Peyer's patch (tissue), 4 donors: Measurements from ENCODE around the gene AFG3L2. TPM values are rescaled to one million over a fixed set of nuclear protein-coding genes. Genes with fewer than 3 reads are reported as not detected.

Source experiments
- DNase-seq, 3 donors: peaks; one replicate each; pipeline ENCODE4 v3.0.0-alpha.2; 2017 to 2019
- H3K27ac ChIP-seq, 4 donors: fragments of 200-600 bp; sonication (generic); one replicate each; pipeline ENCODE4 v1.5.1; 2016 to 2019
- H3K27me3 ChIP-seq, 2 donors: fragments of 200-600 bp; sonication (generic); one replicate each; pipeline ENCODE4 v1.5.1; 2019
- H3K36me3 ChIP-seq, 3 donors: fragments of 200-600 bp; sonication (generic); one replicate each; pipeline ENCODE4 v1.5.1; 2016 to 2019
- H3K4me1 ChIP-seq, 4 donors: fragments of 200-600 bp; sonication (generic); one replicate each; pipeline ENCODE4 v1.5.1; 2016 to 2019
- H3K4me3 ChIP-seq, 4 donors: fragments of 200-600 bp; sonication (generic); 1 replicate in 3 of 4; 2 replicates in 1 of 4; pipeline ENCODE4 v1.5.1; 2016 to 2019; ENCODE audit warnings: mild to moderate bottlenecking in 1 of 4
- H3K9me3 ChIP-seq, 4 donors: fragments of 200-600 bp; sonication (generic); one replicate each; pipeline ENCODE4 v1.5.1; 2016 to 2019; ENCODE audit warnings: mild to moderate bottlenecking in 1 of 4
- POLR2A ChIP-seq, 2 donors: fragments of 450-650 bp; IDR thresholded peaks; one replicate each; pipeline ENCODE4 v1.5.1; 2017; ENCODE audit warnings: antibody characterized with exemption in 2 of 2, mild to moderate bottlenecking in 2 of 2, moderate library complexity in 2 of 2
- total RNA-seq, 4 donors: library from RNA; depleted of rRNA; stranded (reverse); fragments of >200 nt; gene quantifications; one replicate each; pipeline ENCODE4 v1.1.0, GENCODE V29; 2016
- TF ChIP-seq, protein P1 (sequence below), 6 experiments: fragments of 450-650 bp in 4 of 6; fragments of 200-600 bp in 2 of 6; sonication (generic) in 1 of 6; IDR thresholded peaks; one replicate each; pipeline ENCODE4 v1.5.1; 2017 to 2019; ENCODE audit warnings: antibody characterized with exemption in 6 of 6, mild to moderate bottlenecking in 3 of 6, moderate library complexity in 1 of 6

The AFG3L2 gene
- total RNA-seq, 4 donors from 2014 or later, result 47.9 to 111 (median 94.8) TPM

DNA sequence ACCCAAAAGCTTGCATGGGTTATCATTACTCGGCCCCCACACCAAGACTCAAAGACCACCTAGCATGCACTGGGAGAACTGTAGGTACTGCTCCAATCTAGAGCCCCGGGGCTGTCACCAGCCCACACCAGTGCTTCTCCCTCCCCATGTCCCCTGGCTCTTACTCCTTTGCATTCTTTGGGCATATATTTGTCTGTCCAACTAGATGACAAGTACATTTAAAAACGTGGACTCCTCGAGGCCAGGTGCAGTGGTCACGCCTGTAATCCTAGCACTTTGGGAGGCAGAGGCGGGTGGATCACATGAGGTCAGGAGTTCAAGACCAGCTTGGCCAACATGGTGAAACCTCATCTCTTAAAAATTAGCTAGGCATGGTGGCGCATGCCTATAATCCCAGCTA, 7.8 kb downstream of the AFG3L2 start:
- H3K9me3 ChIP-seq, result no peaks in the 10 kb centered on the region
- peaks cover 0 to 46% (median 0%) of the 10 kb centered on the region in 4 donors for H3K4me1 ChIP-seq
- H3K27ac ChIP-seq, result no peak overlapping the region
- no peak overlapping the region for H3K4me3 ChIP-seq
- no peak for DNase-seq
- no peaks in the 10 kb centered on the region for H3K27me3 ChIP-seq
- no peak for TF ChIP-seq POLR2A (IDR thresholded peaks at IDR 0.05)
- TF ChIP-seq, protein P1, sequence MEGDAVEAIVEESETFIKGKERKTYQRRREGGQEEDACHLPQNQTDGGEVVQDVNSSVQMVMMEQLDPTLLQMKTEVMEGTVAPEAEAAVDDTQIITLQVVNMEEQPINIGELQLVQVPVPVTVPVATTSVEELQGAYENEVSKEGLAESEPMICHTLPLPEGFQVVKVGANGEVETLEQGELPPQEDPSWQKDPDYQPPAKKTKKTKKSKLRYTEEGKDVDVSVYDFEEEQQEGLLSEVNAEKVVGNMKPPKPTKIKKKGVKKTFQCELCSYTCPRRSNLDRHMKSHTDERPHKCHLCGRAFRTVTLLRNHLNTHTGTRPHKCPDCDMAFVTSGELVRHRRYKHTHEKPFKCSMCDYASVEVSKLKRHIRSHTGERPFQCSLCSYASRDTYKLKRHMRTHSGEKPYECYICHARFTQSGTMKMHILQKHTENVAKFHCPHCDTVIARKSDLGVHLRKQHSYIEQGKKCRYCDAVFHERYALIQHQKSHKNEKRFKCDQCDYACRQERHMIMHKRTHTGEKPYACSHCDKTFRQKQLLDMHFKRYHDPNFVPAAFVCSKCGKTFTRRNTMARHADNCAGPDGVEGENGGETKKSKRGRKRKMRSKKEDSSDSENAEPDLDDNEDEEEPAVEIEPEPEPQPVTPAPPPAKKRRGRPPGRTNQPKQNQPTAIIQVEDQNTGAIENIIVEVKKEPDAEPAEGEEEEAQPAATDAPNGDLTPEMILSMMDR (IDR thresholded peaks at IDR 0.05), result no peak
- peaks cover 0 to 48% (median 2%) of the 10 kb centered on the region in 3 donors for H3K36me3 ChIP-seq

DNA sequence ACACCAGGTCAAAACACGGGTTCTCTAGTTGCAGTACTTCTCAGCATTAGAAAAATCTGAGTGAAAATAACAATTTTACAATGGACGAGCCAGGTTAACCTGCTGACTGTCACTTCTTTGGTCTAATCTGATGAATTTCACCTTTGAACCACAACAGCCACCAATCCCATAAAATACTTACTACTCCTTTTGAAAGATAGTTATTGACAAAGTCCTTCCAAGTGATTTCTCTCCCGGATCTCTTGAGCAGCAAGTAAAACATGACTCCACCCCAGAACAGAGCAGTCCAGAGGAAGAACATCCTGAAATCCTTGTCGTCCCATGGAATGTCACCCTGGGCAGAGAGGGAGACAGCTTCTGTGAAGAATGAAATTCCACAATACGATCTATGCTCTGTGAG, 10.2 kb downstream of the AFG3L2 start:
- Histone ChIP-seq H3K27ac (peak overlapping the region in 2 of 4 donors; percentile 64 to 72), H3K36me3 (peaks cover 0 to 71% (median 2%) of the 10 kb centered on the region in 3 donors), H3K9me3 (no peaks in the 10 kb centered on the region), H3K4me1 (peaks cover 0 to 25% (median 0%) of the 10 kb centered on the region in 4 donors), H3K27me3 (no peaks in the 10 kb centered on the region), H3K4me3 (no peak overlapping the region)
- DNase-seq, result peak in 1 of 3 donors; percentile 42
- TF ChIP-seq, protein P1 (IDR thresholded peaks at IDR 0.05), result no peak
- no peak for TF ChIP-seq POLR2A (IDR thresholded peaks at IDR 0.05)

DNA sequence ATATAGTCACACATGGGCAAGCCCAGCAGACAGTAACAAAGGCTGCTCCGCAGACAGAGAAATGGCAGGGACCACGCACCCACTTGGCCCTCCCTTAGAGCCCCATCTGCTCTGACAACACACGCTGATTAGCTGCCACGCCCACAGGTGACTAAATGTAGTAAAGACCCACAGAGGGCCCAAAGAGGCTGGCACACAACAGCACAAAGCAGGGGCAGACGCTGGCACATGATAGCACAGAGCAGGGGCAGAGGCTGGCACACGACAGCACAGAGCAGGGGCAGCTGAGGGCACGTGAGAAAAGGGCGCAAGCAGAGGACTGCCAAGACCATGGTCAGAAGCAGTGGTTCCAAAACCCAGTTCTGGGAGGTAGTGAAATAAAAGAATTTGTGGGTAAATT, 10.6 kb downstream of the AFG3L2 start:
- peak in 1 of 3 donors; percentile 59 for DNase-seq
- Histone ChIP-seq H3K36me3 (peaks cover 0 to 75% (median 2%) of the 10 kb centered on the region in 3 donors), H3K4me3 (no peak overlapping the region), H3K4me1 (peaks cover 0 to 25% (median 0%) of the 10 kb centered on the region in 4 donors), H3K27me3 (no peaks in the 10 kb centered on the region), H3K9me3 (no peaks in the 10 kb centered on the region), H3K27ac (peak overlapping the region in 2 of 4 donors; percentile 64 to 72)
- TF ChIP-seq, protein P1 (IDR thresholded peaks at IDR 0.05), result no peak
- no peak for TF ChIP-seq POLR2A (IDR thresholded peaks at IDR 0.05)

DNA sequence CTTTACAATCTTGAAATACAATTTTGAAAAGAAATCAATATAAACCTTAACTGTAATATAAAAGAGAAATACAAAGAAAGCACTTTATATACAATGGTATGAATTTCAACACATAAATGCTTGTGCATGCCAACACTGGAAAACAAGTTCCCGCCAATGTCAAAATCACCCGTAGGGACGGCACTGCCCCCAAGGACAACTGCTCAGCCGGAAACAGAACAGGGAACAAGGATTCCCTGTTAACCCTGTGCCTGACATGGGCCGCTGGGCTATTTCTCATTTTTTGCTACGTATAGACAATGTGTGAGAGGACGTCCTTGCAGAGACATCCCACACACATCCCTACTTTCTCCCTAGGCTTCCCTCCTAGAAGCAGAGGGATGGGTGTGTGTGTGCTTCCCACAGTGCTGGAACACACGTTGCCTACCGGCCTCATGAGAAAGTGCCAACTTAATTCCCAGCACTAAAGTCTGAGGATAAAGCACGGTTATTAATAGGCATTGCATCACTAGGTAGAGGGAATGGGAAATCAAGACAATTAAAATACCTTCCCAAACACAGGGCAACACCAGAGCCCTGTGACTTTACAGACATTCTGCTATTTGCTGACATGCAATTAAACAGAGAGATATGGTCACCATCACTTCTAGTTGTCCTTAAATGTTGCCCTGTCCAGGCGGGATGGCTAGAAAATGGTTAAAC, 14.4 kb downstream of the AFG3L2 start:
- no peak for DNase-seq
- Histone ChIP-seq H3K9me3 (no peaks in the 10 kb centered on the region), H3K27ac (peak overlapping the region in 1 of 4 donors; percentile 28), H3K4me1 (peaks cover 0 to 13% (median 0%) of the 10 kb centered on the region in 4 donors), H3K36me3 (peaks cover 0 to 93% (median 2%) of the 10 kb centered on the region in 3 donors), H3K4me3 (no peak overlapping the region), H3K27me3 (no peaks in the 10 kb centered on the region)
- TF ChIP-seq, protein P1 (IDR thresholded peaks at IDR 0.05), result no peak
- no peak for TF ChIP-seq POLR2A (IDR thresholded peaks at IDR 0.05)

DNA sequence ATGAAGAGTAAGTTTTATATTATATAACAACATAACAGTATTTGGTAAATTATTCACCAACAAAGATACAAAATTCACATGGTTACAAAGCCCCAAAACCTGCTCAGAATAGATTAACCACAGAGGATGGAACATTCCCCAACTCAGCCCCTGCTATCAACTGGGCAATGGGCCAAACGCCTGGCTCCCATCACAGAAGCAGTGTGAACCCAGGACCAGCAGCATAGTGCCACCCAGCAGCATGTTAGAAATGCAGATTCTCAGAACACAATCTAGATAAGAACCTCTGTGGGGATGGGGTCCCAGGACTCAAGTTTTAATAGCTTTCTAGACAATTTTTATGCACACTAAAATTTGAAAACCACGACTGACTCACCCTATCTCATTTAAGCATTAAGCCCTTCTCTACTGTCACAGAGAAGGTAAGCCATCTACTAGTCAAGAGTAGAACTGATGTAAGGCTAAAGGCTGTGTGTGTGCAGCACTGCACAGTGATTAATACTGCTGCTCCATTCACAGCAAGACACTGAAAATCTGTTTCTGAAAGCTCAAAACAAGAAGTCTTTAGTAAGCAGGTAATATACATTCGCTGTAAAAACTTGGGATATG, 15.2 kb downstream of the AFG3L2 start:
- peak overlapping the region in 1 of 4 donors; percentile 25 for H3K27ac ChIP-seq
- peaks cover 0 to 93% (median under 1%) of the 10 kb centered on the region in 3 donors for H3K36me3 ChIP-seq
- DNase-seq, result no peak
- H3K27me3 ChIP-seq, result no peaks in the 10 kb centered on the region
- H3K4me3 ChIP-seq, result no peak overlapping the region
- peaks cover 0 to 5% (median 0%) of the 10 kb centered on the region in 4 donors for H3K4me1 ChIP-seq
- no peaks in the 10 kb centered on the region for H3K9me3 ChIP-seq
- TF ChIP-seq POLR2A (IDR thresholded peaks at IDR 0.05), result no peak
- TF ChIP-seq, protein P1 (IDR thresholded peaks at IDR 0.05), result no peak
